H1 (cell line): Measurements from ENCODE around the gene VSX1. TPM values are rescaled to one million over a fixed set of nuclear protein-coding genes. Genes with fewer than 3 reads are reported as not detected.

Source experiments
- CTCF ChIA-PET: fragments of 300-600 bp; sonication (Branson Sonifier 250); formaldehyde crosslinking; loops from one replicate; lab custom pipeline; 2021; ENCODE audit not compliant: partially characterized antibody; lab: Charles Lee
- POLR2A ChIA-PET: fragments of 300-600 bp; sonication (Branson Sonifier 250); formaldehyde crosslinking; loops from one replicate; lab custom pipeline; 2021; ENCODE audit warnings: inconsistent platforms; ENCODE audit not compliant: partially characterized antibody; lab: Charles Lee
- DNase-seq, 2 experiments: peaks; one replicate each; pipeline versions ENCODE4 v3.0.0 to v3.0.0-alpha.2; 2010 to 2022; ENCODE audit warnings: low spot score in 2 of 2, low read depth in 1 of 2, mixed read lengths in 1 of 2
- FAIRE-seq: peaks from 2 replicates; lab custom pipeline; 2011; peaks lifted over from hg19 to GRCh38; lab: Jason Lieb, UNC
- H2AFZ ChIP-seq: 2 replicates; pipeline ENCODE4 v1.8.1; 2012; ENCODE audit warnings: low read length, inconsistent platforms
- H2AK5ac ChIP-seq: 2 replicates; pipeline ENCODE4 v1.6.1; 2013; ENCODE audit warnings: low read depth, low read length
- H2BK120ac ChIP-seq: replicated peaks from 2 replicates; pipeline ENCODE3; 2013; ENCODE audit warnings: low read depth, low read length, inconsistent platforms
- H2BK12ac ChIP-seq: 2 replicates; pipeline ENCODE4 v1.6.1; 2013; ENCODE audit warnings: low read depth, low read length
- H2BK15ac ChIP-seq: 2 replicates; pipeline ENCODE4 v1.6.1; 2013; ENCODE audit warnings: low read length
- H2BK20ac ChIP-seq: 2 replicates; pipeline ENCODE4 v1.6.1; 2013; ENCODE audit warnings: low read length
- H2BK5ac ChIP-seq: 2 replicates; pipeline ENCODE4 v1.6.1; 2013; ENCODE audit warnings: low read depth, low read length
- H3K14ac ChIP-seq: 2 replicates; pipeline ENCODE4 v1.6.1; 2013; ENCODE audit warnings: inconsistent platforms; ENCODE audit not compliant: insufficient read length
- H3K18ac ChIP-seq: 2 replicates; pipeline ENCODE4 v1.6.1; 2013; ENCODE audit warnings: low read length; ENCODE audit errors: extremely low read depth
- H3K23ac ChIP-seq: 2 replicates; pipeline ENCODE4 v1.6.1; 2013; ENCODE audit warnings: inconsistent platforms; ENCODE audit not compliant: insufficient read length
- H3K23me2 ChIP-seq: 2 replicates; pipeline ENCODE4 v1.6.1; 2013; ENCODE audit warnings: low read depth, low read length
- H3K27ac ChIP-seq: 2 replicates; pipeline ENCODE4 v1.6.1; 2011; ENCODE audit warnings: low read depth, low read length, inconsistent platforms
- H3K27me3 ChIP-seq, 4 experiments: replicated peaks in 1 of 4; 1 replicate in 1 of 4; 2 replicates in 3 of 4; pipeline versions ENCODE4 v1.6.1 to v1.8.1; 2011 to 2013; ENCODE audit warnings: low read length in 3 of 4, mild to moderate bottlenecking in 3 of 4, inconsistent platforms in 2 of 4, mixed read lengths in 2 of 4, moderate library complexity in 1 of 4; ENCODE audit not compliant: control insufficient read depth in 3 of 4, insufficient read depth in 3 of 4; ENCODE audit errors: extremely low read depth in 1 of 4
- H3K36me3 ChIP-seq, 4 experiments: 2 replicates each; pipeline versions ENCODE4 v1.6.1 to v1.8.1; 2011 to 2013; ENCODE audit warnings: mild to moderate bottlenecking in 4 of 4, low read length in 3 of 4, moderate library complexity in 2 of 4, control low read depth in 1 of 4, inconsistent platforms in 1 of 4; ENCODE audit not compliant: insufficient read depth in 4 of 4, control insufficient read depth in 2 of 4
- H3K4ac ChIP-seq: replicated peaks from 2 replicates; pipeline ENCODE3; 2013; ENCODE audit warnings: low read length, low read depth, mixed read lengths, inconsistent platforms; ENCODE audit not compliant: insufficient read length
- H3K4me1 ChIP-seq, 4 experiments: replicated peaks in 1 of 4; 1 replicate in 1 of 4; 2 replicates in 3 of 4; pipeline versions ENCODE4 v1.6.1 to v1.8.1; 2011 to 2013; ENCODE audit warnings: low read length in 3 of 4, inconsistent platforms in 2 of 4, mixed read lengths in 1 of 4; ENCODE audit not compliant: insufficient read depth in 4 of 4, control insufficient read depth in 3 of 4
- H3K4me2 ChIP-seq, 2 experiments: 2 replicates each; pipeline versions ENCODE4 v1.6.1 to v1.8.1; 2011 to 2013; ENCODE audit warnings: low read depth in 2 of 2, low read length in 2 of 2, control low read depth in 1 of 2, inconsistent platforms in 1 of 2, mild to moderate bottlenecking in 1 of 2; ENCODE audit not compliant: insufficient read depth in 1 of 2
- H3K4me3 ChIP-seq, 4 experiments: fragments of 200-600, 300-600 bp in 1 of 4; sonication (generic), shearing (Covaris generic), sonication (Bioruptor Twin) in 1 of 4; 2 replicates each; pipeline versions ENCODE4 v1.5.1 to v1.8.1; 2011 to 2016; ENCODE audit warnings: low read length in 4 of 4, low read depth in 3 of 4, control low read depth in 2 of 4, inconsistent platforms in 2 of 4, mild to moderate bottlenecking in 2 of 4, mixed read lengths in 1 of 4, moderate library complexity in 1 of 4; ENCODE audit not compliant: insufficient read depth in 2 of 4; ENCODE audit errors: extremely low read depth in 1 of 4
- H3K56ac ChIP-seq: replicated peaks from 2 replicates; pipeline ENCODE3; 2013; ENCODE audit warnings: low read depth, mild to moderate bottlenecking, mixed read lengths, low read length, inconsistent platforms; ENCODE audit not compliant: insufficient read length
- H3K79me1 ChIP-seq: 2 replicates; pipeline ENCODE4 v1.6.1; 2013; ENCODE audit warnings: low read depth, low read length, control low read depth
- H3K79me2 ChIP-seq, 2 experiments: 2 replicates each; pipeline versions ENCODE4 v1.6.1 to v1.8.1; 2012 to 2013; ENCODE audit warnings: low read length in 2 of 2, mild to moderate bottlenecking in 2 of 2, inconsistent platforms in 1 of 2; ENCODE audit not compliant: insufficient read depth in 2 of 2, control insufficient read depth in 1 of 2
- H3K9ac ChIP-seq, 4 experiments: replicated peaks in 1 of 4; 1 replicate in 1 of 4; 2 replicates in 3 of 4; pipeline versions ENCODE4 v1.6.1 to v1.8.1; 2011 to 2013; ENCODE audit warnings: low read depth in 3 of 4, low read length in 3 of 4, control low read depth in 2 of 4, mild to moderate bottlenecking in 2 of 4, moderate library complexity in 2 of 4, inconsistent platforms in 1 of 4; ENCODE audit errors: extremely low read depth in 1 of 4
- H3K9me3 ChIP-seq, 2 experiments: 2 replicates each; pipeline versions ENCODE4 v1.6.1 to v1.8.1; 2012 to 2013; ENCODE audit warnings: mild to moderate bottlenecking in 2 of 2, moderate library complexity in 2 of 2, control low read depth in 1 of 2, inconsistent platforms in 1 of 2, low read depth in 1 of 2, low read length in 1 of 2, mixed read lengths in 1 of 2; ENCODE audit not compliant: insufficient read depth in 2 of 2
- H4K20me1 ChIP-seq, 2 experiments: replicated peaks in 1 of 2; 2 replicates each; pipeline versions ENCODE3 to v1.8.1; 2011 to 2013; ENCODE audit warnings: inconsistent platforms in 2 of 2, low read length in 2 of 2, mild to moderate bottlenecking in 1 of 2; ENCODE audit not compliant: insufficient read depth in 2 of 2, control insufficient read depth in 1 of 2
- H4K5ac ChIP-seq: 2 replicates; pipeline ENCODE4 v1.6.1; 2013; ENCODE audit warnings: low read length, low read depth, mixed read lengths, inconsistent platforms; ENCODE audit not compliant: insufficient read length
- H4K8ac ChIP-seq: 2 replicates; pipeline ENCODE4 v1.8.0; 2013; ENCODE audit warnings: mild to moderate bottlenecking, moderate library complexity, low read length, inconsistent platforms; ENCODE audit not compliant: insufficient read depth; ENCODE audit errors: extremely low read depth
- H4K91ac ChIP-seq: replicated peaks from 2 replicates; pipeline ENCODE3; 2013; ENCODE audit warnings: low read length, mixed read lengths, inconsistent platforms; ENCODE audit not compliant: insufficient read length
- CHD1 ChIP-seq: IDR thresholded peaks from 2 replicates; pipeline ENCODE4 v1.6.1; 2012; ENCODE audit warnings: low read depth, low read length, improper control_type of control experiment
- WGBS, 2 experiments: shearing (Covaris generic) in 1 of 2; methylation state at CpG; one replicate each; pipeline versions ENCODE4 v1.1.6 to v1.1.7; 2013 to 2015; ENCODE audit warnings: low lambda C conversion rate in 2 of 2, mixed read lengths in 2 of 2, inconsistent platforms in 1 of 2, low coverage in 1 of 2, missing lambda C conversion rate in 1 of 2; ENCODE audit not compliant: insufficient replicate concordance in 2 of 2, insufficient coverage in 1 of 2, insufficient read length in 1 of 2; ENCODE audit errors: extremely low coverage in 1 of 2, missing lambda C conversion rate in 1 of 2; 5-methylcytosine and 5-hydroxymethylcytosine counted together
- polyA plus RNA-seq, 7 experiments: library from polyadenylated mRNA; depleted of rRNA in 3 of 7; stranded (reverse) in 5 of 7; unstranded in 2 of 7; fragments of >200 nt in 5 of 7; fragments of 200-250 nt in 2 of 7; gene quantifications; 1 replicate in 5 of 7; 2 replicates in 1 of 7; 4 replicates in 1 of 7; pipeline versions ENCODE4 v1.2.1 to v1.2.3, GENCODE V29; 2011 to 2013; ENCODE audit warnings: missing spikeins in 2 of 7, mixed read lengths in 2 of 7
- total RNA-seq: library from RNA; stranded (reverse); fragmentation: NEBNext Ultra II Directional; extraction: Animal tissue kit (Norgen Biotek cat#: 25700); gene quantifications from 2 replicates; pipeline ENCODE4 v1.2.1, GENCODE V29; 2021

The VSX1 gene
- total and polyA plus RNA-seq, 2 of the 8 experiments (the other 6 are each of a cell fraction or from before 2014, with no cell fraction given): 0.14 TPM; not detected in 1

GRCh38 chr20:25087186-25087929, 5.4 kb upstream of the VSX1 start:
- H3K4me3 ChIP-seq: no peak overlapping the region
- no peaks in the 10 kb centered on the region for H3K36me3 ChIP-seq
- H2BK12ac ChIP-seq: no peak overlapping the region
- no peak overlapping the region for H2BK5ac ChIP-seq
- no peak overlapping the region for H2BK15ac ChIP-seq
- H3K79me1 ChIP-seq: no peaks in the 10 kb centered on the region
- no peak for FAIRE-seq
- H3K18ac ChIP-seq: no peak overlapping the region
- no peak overlapping the region for H3K4me2 ChIP-seq
- POLR2A ChIA-PET: no interaction called here
- peak in 1 of 2 experiments; percentile 19 for DNase-seq
- no peak overlapping the region for H4K8ac ChIP-seq
- peaks cover 2% of the 10 kb centered on the region; the same call in 1 of the 2 replicates for H3K23me2 ChIP-seq
- H2AFZ ChIP-seq: no peak overlapping the region
- 88% methylated on average over 4 of the region's 4 CpGs; no CpG with 5 or more reads in 1 of the 2 experiments for WGBS, 2 experiments
- no peak overlapping the region for H3K4ac ChIP-seq
- no peak overlapping the region for H2BK120ac ChIP-seq
- H4K91ac ChIP-seq: no peak overlapping the region
- no peak overlapping the region for H3K27ac ChIP-seq
- no peak overlapping the region for H3K14ac ChIP-seq
- H4K5ac ChIP-seq: no peak overlapping the region
- H4K20me1 ChIP-seq: peaks cover 2 to 4% of the 10 kb centered on the region in 2 experiments
- no peak overlapping the region; a peak in 1 of 7 replicates for H3K9ac ChIP-seq
- peaks cover 40 to 60% (median 50%) of the 10 kb centered on the region in 4 experiments for H3K27me3 ChIP-seq
- H3K56ac ChIP-seq: no peak overlapping the region
- no peak overlapping the region for H2BK20ac ChIP-seq
- no peak overlapping the region for H2AK5ac ChIP-seq
- H3K79me2 ChIP-seq: no peaks in the 10 kb centered on the region
- no peak overlapping the region for H3K23ac ChIP-seq
- CTCF ChIA-PET: interaction anchor here (1.4 kb wide), 1 partner anchor 10 kb away, joined by 3 read pairs; no protein-coding TSS in a partner anchor
- peaks cover 0 to 12% (median 5%) of the 10 kb centered on the region in 4 experiments; a peak in 5 of 7 replicates for H3K4me1 ChIP-seq
- H3K9me3 ChIP-seq: no peaks in the 10 kb centered on the region
- no peak for TF ChIP-seq CHD1
